GM21528 (cell line): ENCODE measurements around the gene ANGPTL2.

Experiments used
- ATAC-seq: cut with Tn5 transposase; IDR thresholded peaks from one replicate; pipeline ENCODE4 v1.9.1; 2021; ENCODE audit warnings: mild to moderate bottlenecking, moderate library complexity; ENCODE audit not compliant: unreplicated experiment, low FRiP score

Gene ANGPTL2

GRCh38 chr9:127081250-127082185 is 40.9 kb downstream of the ANGPTL2 start:
- ATAC-seq, result no peak

GRCh38 chr9:127079446-127080140 is 42.8 kb downstream of the ANGPTL2 start:
- ATAC-seq, result no peak

- no peak for ATAC-seq
Measured at GRCh38 chr9:127078988-127079387, 43.4 kb downstream of the ANGPTL2 start.

- ATAC-seq, result no peak
Measured at GRCh38 chr9:127078336-127078735, 44.1 kb downstream of the ANGPTL2 start.

GRCh38 chr9:127077644-127077946 is 44.8 kb downstream of the ANGPTL2 start:
- no peak for ATAC-seq

- no peak for ATAC-seq
Measured at GRCh38 chr9:127076860-127077643, 45.4 kb downstream of the ANGPTL2 start.

- ATAC-seq, result no peak
Measured at GRCh38 chr9:127075624-127076372, 46.6 kb downstream of the ANGPTL2 start.

GRCh38 chr9:127074561-127075548 is 47.6 kb downstream of the ANGPTL2 start:
- no peak for ATAC-seq

- no peak for ATAC-seq
Measured at GRCh38 chr9:127067603-127068220, 54.7 kb downstream of the ANGPTL2 start.

GRCh38 chr9:127066851-127067136 is 55.6 kb downstream of the ANGPTL2 start:
- ATAC-seq, result no peak

GRCh38 chr9:127066060-127066850 is 56.2 kb downstream of the ANGPTL2 start:
- no peak for ATAC-seq

GRCh38 chr9:127065592-127065991 is 56.8 kb downstream of the ANGPTL2 start:
- ATAC-seq, result no peak

- no peak for ATAC-seq
Measured at GRCh38 chr9:127064335-127064734, 58.1 kb downstream of the ANGPTL2 start.

- no peak for ATAC-seq
Measured at GRCh38 chr9:127061411-127061810, 61.0 kb downstream of the ANGPTL2 start.

- ATAC-seq, result no peak
Measured at GRCh38 chr9:127059765-127060361, 62.6 kb downstream of the ANGPTL2 start.

- no peak for ATAC-seq
Measured at GRCh38 chr9:127059030-127059429, 63.4 kb downstream of the ANGPTL2 start.

GRCh38 chr9:127058645-127059021 is 63.8 kb downstream of the ANGPTL2 start:
- no peak for ATAC-seq
